IPS-NIHi11 (cell line): Measurements from ENCODE around the gene NEURL4.

ENCODE experiments used
- DNase-seq: peaks from one replicate; pipeline ENCODE4 v3.0.0; 2012; ENCODE audit warnings: mixed read lengths, low spot score

Gene NEURL4

DNA sequence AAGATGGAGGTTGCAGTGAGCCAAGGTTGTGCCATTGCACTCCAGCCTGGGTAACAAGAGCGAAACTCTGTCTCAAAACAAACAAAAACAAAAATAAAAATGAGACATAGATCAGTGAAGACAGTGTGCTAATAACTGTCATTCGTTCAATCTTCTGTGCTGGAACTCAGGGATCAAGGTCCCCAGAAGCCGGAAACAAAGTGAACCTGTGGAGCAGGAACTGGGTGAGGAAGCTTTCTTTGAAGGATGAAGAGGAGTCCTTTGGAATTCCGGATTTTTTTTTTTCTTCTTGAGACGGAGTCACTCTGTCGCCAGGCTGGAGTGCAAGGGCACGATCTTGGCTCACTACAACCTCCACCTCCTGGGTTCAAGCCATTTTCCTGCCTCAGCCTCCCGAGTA is 49.7 kb downstream of the NEURL4 start:
- no peak for DNase-seq

DNA sequence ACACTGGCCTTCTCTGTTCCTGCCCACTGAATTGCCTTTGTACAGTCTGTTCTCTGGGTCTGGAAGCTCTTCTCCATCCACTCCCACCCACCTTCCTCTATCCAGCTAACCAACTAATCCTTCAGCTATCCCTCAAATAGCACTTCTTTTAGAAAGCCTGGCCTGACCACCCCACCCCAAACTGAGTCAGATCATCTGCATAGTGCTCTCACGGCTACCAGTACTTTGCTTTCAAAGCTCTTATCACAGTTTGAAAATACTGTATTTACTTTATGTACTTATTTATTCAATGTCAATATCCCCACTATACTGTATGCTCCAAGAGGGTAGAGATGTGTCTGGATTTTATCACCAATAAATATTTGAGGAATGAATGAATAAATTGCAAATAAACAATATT is 62.4 kb downstream of the NEURL4 start:
- no peak for DNase-seq
